ENCODE measurements around the gene TECPR2. TPM values are rescaled to one million over a fixed set of nuclear protein-coding genes. Genes with fewer than 3 reads are reported as not detected.

Gene TECPR2
- total RNA-seq, 3 donors from 2014 or later (not counting 1 experiment from before 2014, with no cell fraction given) = 10.8 to 18.6 (median 15.3) TPM

- Mint-ChIP-seq H3K4me1 (peaks cover 16 to 22% of the 10 kb centered on the region in 2 donors), H3K27me3 (ENCODE audit: low read depth in 2 of 2) (no peaks in the 10 kb centered on the region), H3K4me3 (no peak overlapping the region), H3K36me3 (no peaks in the 10 kb centered on the region), H3K9me3 (no peaks in the 10 kb centered on the region), H3K27ac (no peak overlapping the region)
- no peak for DNase-seq
- intact Hi-C loops (cut with micrococcal nuclease) = no loop called here
- 96% methylated on average over 6 of the region's 11 CpGs for WGBS (ENCODE audit: insufficient coverage)
- no peaks in the 10 kb centered on the region for H3K9me3 ChIP-seq (ENCODE audit: control insufficient read depth, insufficient read depth, low read length)
- H3K4me1 ChIP-seq (ENCODE audit: control insufficient read depth, insufficient read depth, low read length) = peaks cover 31% of the 10 kb centered on the region
- no peak for TF ChIP-seq CTCF (IDR thresholded peaks at IDR 0.05)
- no peaks in the 10 kb centered on the region for H3K36me3 ChIP-seq (ENCODE audit: control insufficient read depth, insufficient read depth, low read length)
- no peaks in the 10 kb centered on the region for H3K27me3 ChIP-seq (ENCODE audit: control insufficient read depth, insufficient read depth, low read length)
- no peak overlapping the region for H3K27ac ChIP-seq (ENCODE audit: low read length)
- no peak overlapping the region for H3K4me3 ChIP-seq (ENCODE audit: low read length)
- no peak for ATAC-seq
Measured at GRCh38 chr14:102528431-102529170, 165.9 kb downstream of the TECPR2 start.

DNA sequence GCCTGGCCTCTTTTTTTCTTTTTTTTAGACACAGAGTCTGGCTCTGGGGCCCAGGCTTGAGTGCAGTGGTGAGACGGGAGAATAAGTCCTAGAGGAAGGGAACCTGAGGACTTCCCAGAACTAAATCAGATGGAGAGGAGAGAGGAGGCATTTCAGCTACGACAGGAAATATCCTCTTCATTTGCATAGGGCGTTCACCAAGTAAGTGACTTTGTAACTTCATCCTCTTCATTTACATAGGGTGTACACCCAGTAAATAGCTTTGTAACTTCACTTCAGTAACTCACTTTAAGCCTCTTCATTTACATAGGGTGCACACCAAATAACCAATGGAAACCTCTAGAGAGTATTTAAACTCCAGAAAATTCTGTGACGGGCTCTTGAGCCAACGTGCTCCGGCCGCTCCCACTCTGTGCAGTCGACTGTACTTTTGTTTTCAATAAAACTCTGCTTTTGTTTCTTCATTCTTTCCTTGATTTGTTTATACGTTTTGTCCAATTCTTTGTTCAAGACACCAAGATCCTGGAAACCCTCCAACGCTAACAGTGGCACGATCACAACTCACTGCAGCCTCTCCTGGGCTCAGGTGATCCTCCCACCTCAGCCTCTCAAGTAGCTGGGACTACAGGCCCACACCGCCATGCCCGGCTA lies 168.2 kb downstream of the TECPR2 start:
- 72% methylated on average over 13 of the region's 13 CpGs for WGBS (ENCODE audit: insufficient coverage)

GRCh38 chr14:102532204-102532658 lies 169.5 kb downstream of the TECPR2 start:
- H3K4me1 ChIP-seq (ENCODE audit: control insufficient read depth, insufficient read depth, low read length) = peaks cover 9% of the 10 kb centered on the region
- no peak for TF ChIP-seq CTCF (IDR thresholded peaks at IDR 0.05)
- intact Hi-C loops (cut with micrococcal nuclease) = no loop called here
- WGBS (ENCODE audit: insufficient coverage) = 94% methylated on average over 3 of the region's 3 CpGs
- Mint-ChIP-seq H3K4me3 (no peak overlapping the region), H3K9me3 (no peaks in the 10 kb centered on the region), H3K27me3 (ENCODE audit: low read depth in 2 of 2) (no peaks in the 10 kb centered on the region), H3K4me1 (no peaks in the 10 kb centered on the region), H3K27ac (no peak overlapping the region), H3K36me3 (no peaks in the 10 kb centered on the region)
- DNase-seq (no peak), ATAC-seq (no peak)
- H3K9me3 ChIP-seq (ENCODE audit: control insufficient read depth, insufficient read depth, low read length) = no peaks in the 10 kb centered on the region
- no peak overlapping the region for H3K27ac ChIP-seq (ENCODE audit: low read length)
- no peaks in the 10 kb centered on the region for H3K27me3 ChIP-seq (ENCODE audit: control insufficient read depth, insufficient read depth, low read length)
- no peak overlapping the region for H3K4me3 ChIP-seq (ENCODE audit: low read length)
- H3K36me3 ChIP-seq (ENCODE audit: control insufficient read depth, insufficient read depth, low read length) = no peaks in the 10 kb centered on the region

More for the DNA sequence above, 168.2 kb downstream of the TECPR2 start:
- Histone ChIP-seq H3K36me3 (ENCODE audit: control insufficient read depth, insufficient read depth, low read length) (no peaks in the 10 kb centered on the region), H3K9me3 (ENCODE audit: control insufficient read depth, insufficient read depth, low read length) (no peaks in the 10 kb centered on the region), H3K4me1 (ENCODE audit: control insufficient read depth, insufficient read depth, low read length) (peaks cover 10% of the 10 kb centered on the region), H3K27ac (ENCODE audit: low read length) (no peak overlapping the region), H3K27me3 (ENCODE audit: control insufficient read depth, insufficient read depth, low read length) (no peaks in the 10 kb centered on the region), H3K4me3 (ENCODE audit: low read length) (no peak overlapping the region)
- Mint-ChIP-seq H3K9me3 (no peaks in the 10 kb centered on the region), H3K4me3 (no peak overlapping the region), H3K4me1 (peaks cover under 1 to 1% of the 10 kb centered on the region in 2 donors), H3K27ac (no peak overlapping the region), H3K27me3 (ENCODE audit: low read depth in 2 of 2) (no peaks in the 10 kb centered on the region), H3K36me3 (no peaks in the 10 kb centered on the region)
- DNase-seq (no peak), ATAC-seq (peak in 1 of 3 donors; percentile 13)
- intact Hi-C loops (cut with micrococcal nuclease) = no loop called here
- no peak for TF ChIP-seq CTCF (IDR thresholded peaks at IDR 0.05)

All from natural killer cell (primary cell).